ENCODE data around the gene NCCRP1. TPM values are rescaled to one million over a fixed set of nuclear protein-coding genes. Genes with fewer than 3 reads are reported as not detected.

Gene NCCRP1
- total RNA-seq, 2 experiments from 2014 or later = not detected

GRCh38 chr19:39178296-39179006, 18.3 kb upstream of the NCCRP1 start:
- intact Hi-C loops (cut with DNase I, micrococcal nuclease) = no loop called here
- CTCF ChIA-PET = no interaction called here

GRCh38 chr19:39179754-39180153, 17.0 kb upstream of the NCCRP1 start:
- H3K4me1 Mint-ChIP-seq (ENCODE audit: low read depth) = no peaks in the 10 kb centered on the region
- TF ChIP-seq, protein P1, sequence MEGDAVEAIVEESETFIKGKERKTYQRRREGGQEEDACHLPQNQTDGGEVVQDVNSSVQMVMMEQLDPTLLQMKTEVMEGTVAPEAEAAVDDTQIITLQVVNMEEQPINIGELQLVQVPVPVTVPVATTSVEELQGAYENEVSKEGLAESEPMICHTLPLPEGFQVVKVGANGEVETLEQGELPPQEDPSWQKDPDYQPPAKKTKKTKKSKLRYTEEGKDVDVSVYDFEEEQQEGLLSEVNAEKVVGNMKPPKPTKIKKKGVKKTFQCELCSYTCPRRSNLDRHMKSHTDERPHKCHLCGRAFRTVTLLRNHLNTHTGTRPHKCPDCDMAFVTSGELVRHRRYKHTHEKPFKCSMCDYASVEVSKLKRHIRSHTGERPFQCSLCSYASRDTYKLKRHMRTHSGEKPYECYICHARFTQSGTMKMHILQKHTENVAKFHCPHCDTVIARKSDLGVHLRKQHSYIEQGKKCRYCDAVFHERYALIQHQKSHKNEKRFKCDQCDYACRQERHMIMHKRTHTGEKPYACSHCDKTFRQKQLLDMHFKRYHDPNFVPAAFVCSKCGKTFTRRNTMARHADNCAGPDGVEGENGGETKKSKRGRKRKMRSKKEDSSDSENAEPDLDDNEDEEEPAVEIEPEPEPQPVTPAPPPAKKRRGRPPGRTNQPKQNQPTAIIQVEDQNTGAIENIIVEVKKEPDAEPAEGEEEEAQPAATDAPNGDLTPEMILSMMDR (IDR thresholded peaks at IDR 0.05) = no peak
- CTCF ChIA-PET = no interaction called here

More at GRCh38 chr19:39178296-39179006, 18.3 kb upstream of the NCCRP1 start:
- Histone ChIP-seq H3K4me3 (ENCODE audit: low read length) (no peak overlapping the region), H3K27me3 (ENCODE audit: control insufficient read depth in 1 of 2, insufficient read depth in 2 of 2, low read length in 2 of 2) (no peaks in the 10 kb centered on the region), H3K36me3 (ENCODE audit: insufficient read depth, low read length) (peaks cover 26% of the 10 kb centered on the region), H3K27ac (ENCODE audit: low read depth in 1 of 2, low read length in 2 of 2) (no peak overlapping the region), H3K4me1 (ENCODE audit: insufficient read depth, low read length) (no peaks in the 10 kb centered on the region), H3K9me3 (ENCODE audit: control insufficient read depth in 1 of 2, insufficient read depth in 1 of 2, low read length in 2 of 2) (peaks cover 0 to 4% of the 10 kb centered on the region in 2 experiments)
- Mint-ChIP-seq H3K9me3 (no peaks in the 10 kb centered on the region), H3K27me3 (no peaks in the 10 kb centered on the region), H3K36me3 (ENCODE audit: low read depth) (peaks cover 18% of the 10 kb centered on the region), H3K27ac (no peak overlapping the region), H3K4me1 (ENCODE audit: low read depth) (no peaks in the 10 kb centered on the region), H3K4me3 (no peak overlapping the region)
- DNase-seq (no peak), ATAC-seq (ENCODE audit: poor library complexity) (no peak)
- TF ChIP-seq, protein P1 (IDR thresholded peaks at IDR 0.05) = no peak
- POLR2A ChIA-PET = no interaction called here

GRCh38 chr19:39180749-39181148, 16.0 kb upstream of the NCCRP1 start:
- intact Hi-C loops (cut with DNase I, micrococcal nuclease) = loop anchor here in 1 of 2 experiments (10.0 kb wide), 1 partner anchor 216 kb away; no protein-coding TSS in a partner anchor
- CTCF ChIA-PET = interaction anchor here (0.6 kb wide), 1 partner anchor 33 kb away, joined by 3 read pairs; no protein-coding TSS in a partner anchor
- Mint-ChIP-seq H3K9me3 (no peaks in the 10 kb centered on the region), H3K27me3 (no peaks in the 10 kb centered on the region), H3K4me1 (ENCODE audit: low read depth) (no peaks in the 10 kb centered on the region), H3K36me3 (ENCODE audit: low read depth) (peaks cover 10% of the 10 kb centered on the region), H3K27ac (no peak overlapping the region), H3K4me3 (no peak overlapping the region)
- TF ChIP-seq, protein P1 (IDR thresholded peaks at IDR 0.05) = no peak
- POLR2A ChIA-PET = no interaction called here
- H3K9me3 ChIP-seq (ENCODE audit: control insufficient read depth in 1 of 2, insufficient read depth in 1 of 2, low read length in 2 of 2) = peaks cover 0 to 4% of the 10 kb centered on the region in 2 experiments
- peaks cover 15% of the 10 kb centered on the region for H3K36me3 ChIP-seq (ENCODE audit: insufficient read depth, low read length)
- no peaks in the 10 kb centered on the region for H3K4me1 ChIP-seq (ENCODE audit: insufficient read depth, low read length)
- no peak for DNase-seq
- H3K27me3 ChIP-seq (ENCODE audit: control insufficient read depth in 1 of 2, insufficient read depth in 2 of 2, low read length in 2 of 2) = no peaks in the 10 kb centered on the region
- H3K4me3 ChIP-seq (ENCODE audit: low read length) = no peak overlapping the region
- H3K27ac ChIP-seq (ENCODE audit: low read depth in 1 of 2, low read length in 2 of 2) = no peak overlapping the region
- ATAC-seq (ENCODE audit: poor library complexity) = no peak

More at GRCh38 chr19:39179754-39180153, 17.0 kb upstream of the NCCRP1 start:
- Mint-ChIP-seq H3K27ac (no peak overlapping the region), H3K27me3 (no peaks in the 10 kb centered on the region), H3K36me3 (ENCODE audit: low read depth) (peaks cover 12% of the 10 kb centered on the region), H3K9me3 (no peaks in the 10 kb centered on the region), H3K4me3 (no peak overlapping the region)
- Histone ChIP-seq H3K4me3 (ENCODE audit: low read length) (no peak overlapping the region), H3K36me3 (ENCODE audit: insufficient read depth, low read length) (peaks cover 23% of the 10 kb centered on the region), H3K27me3 (ENCODE audit: control insufficient read depth in 1 of 2, insufficient read depth in 2 of 2, low read length in 2 of 2) (no peaks in the 10 kb centered on the region), H3K27ac (ENCODE audit: low read depth in 1 of 2, low read length in 2 of 2) (no peak overlapping the region), H3K9me3 (ENCODE audit: control insufficient read depth in 1 of 2, insufficient read depth in 1 of 2, low read length in 2 of 2) (peaks cover 0 to 4% of the 10 kb centered on the region in 2 experiments), H3K4me1 (ENCODE audit: insufficient read depth, low read length) (no peaks in the 10 kb centered on the region)
- POLR2A ChIA-PET = no interaction called here
- intact Hi-C loops (cut with DNase I, micrococcal nuclease) = loop anchor here in 1 of 2 experiments (10.0 kb wide), 1 partner anchor 215 kb away; no protein-coding TSS in a partner anchor
- ATAC-seq (ENCODE audit: poor library complexity) (no peak), DNase-seq (no peak)

Data from CD4-positive, alpha-beta T cell (primary cell).